ENCODE results near the gene SNX11. TPM values are rescaled to one million over a fixed set of nuclear protein-coding genes. Genes with fewer than 3 reads are reported as not detected.
A peak's percentile ranks its signal among the peaks of the same experiment; 100 is the strongest.

The SNX11 gene
- total RNA-seq, 5 donors from 2014 or later (not counting 1 experiment from before 2014, with no cell fraction given): 10.6 to 20.4 (median 19.5) TPM

DNA sequence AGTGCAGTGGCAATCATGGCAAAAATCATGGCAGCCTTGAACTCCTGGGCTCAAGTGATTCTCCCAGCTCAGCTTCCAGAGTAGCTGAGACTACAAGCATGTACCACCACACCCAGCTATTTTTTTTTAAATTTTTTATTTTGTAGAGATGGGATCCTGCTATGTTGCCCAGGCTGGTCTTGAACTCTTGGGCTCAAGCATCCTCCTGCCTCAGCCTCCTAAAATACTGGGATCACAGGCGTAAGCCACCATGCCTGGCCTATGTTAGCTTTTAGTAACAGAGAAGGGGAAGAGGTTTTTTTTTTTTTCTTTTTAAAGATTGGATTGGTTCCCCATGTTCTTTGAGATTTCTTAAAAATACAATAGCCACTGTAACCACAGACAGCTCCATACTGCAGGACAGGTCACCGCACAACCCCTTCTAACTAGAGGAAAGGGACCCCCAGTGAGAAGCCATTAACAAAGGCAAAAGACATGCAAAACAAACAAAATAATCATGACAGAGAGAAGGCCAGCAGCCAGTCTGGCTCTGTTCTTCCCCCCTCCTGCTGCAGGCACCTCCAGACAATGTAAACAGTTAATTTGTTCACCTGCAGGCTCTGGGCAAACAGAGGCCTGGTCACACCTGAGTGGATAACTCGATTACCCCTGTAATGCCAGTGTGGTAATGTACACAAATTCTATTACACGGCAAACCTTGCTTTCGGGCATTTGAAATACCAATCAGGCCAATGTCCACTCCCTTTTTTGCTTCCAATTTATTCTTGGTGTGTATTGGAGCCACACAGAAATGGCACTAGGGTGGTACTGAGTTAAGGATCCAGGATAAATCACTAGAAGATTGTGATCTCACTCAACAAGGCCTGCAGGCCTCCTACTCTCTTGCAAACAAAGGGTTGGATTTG, 52.9 kb downstream of the SNX11 start:
- DNase-seq: no peak
- Mint-ChIP-seq H3K9me3 (no peaks in the 10 kb centered on the region), H3K27me3 (no peaks in the 10 kb centered on the region), H3K4me3 (no peak overlapping the region), H3K36me3 (peaks cover 34% of the 10 kb centered on the region), H3K27ac (peak overlapping the region in 1 of 2 donors; percentile 34), H3K4me1 (peaks cover 0 to 17% (median 2%) of the 10 kb centered on the region in 3 donors)
- no peak for ATAC-seq (replicated peaks in 1 of 4)
- WGBS (ENCODE audit: insufficient coverage): 78% methylated on average over 1 of the region's 5 CpGs
- Histone ChIP-seq H3K27me3 (replicated peaks in 1 of 2; ENCODE audit: control insufficient read depth in 2 of 2, extremely low read depth in 1 of 2, insufficient read depth in 2 of 2, low read length in 1 of 2) (no peaks in the 10 kb centered on the region), H3K36me3 (ENCODE audit: control insufficient read depth in 2 of 2, extremely low read depth in 1 of 2, insufficient read depth in 1 of 2, low read length in 1 of 2) (peaks cover 9 to 65% of the 10 kb centered on the region in 2 donors), H3K9me3 (no peaks in the 10 kb centered on the region), H3K4me3 (ENCODE audit: control insufficient read depth in 1 of 2, extremely low read depth in 1 of 2, low read length in 1 of 2) (no peak overlapping the region), H3K27ac (ENCODE audit: low read length) (no peak overlapping the region), H3K4me1 (ENCODE audit: control insufficient read depth in 1 of 2, extremely low read depth in 1 of 2, insufficient read depth in 2 of 2, low read length in 2 of 2) (no peaks in the 10 kb centered on the region)
- ChIA-PET CTCF (interaction anchor here in 1 of 2 donors (0.7 kb wide), 1 partner anchor 36 kb away, joined by 3 read pairs; no protein-coding TSS in a partner anchor), POLR2A (no interaction called here)

DNA sequence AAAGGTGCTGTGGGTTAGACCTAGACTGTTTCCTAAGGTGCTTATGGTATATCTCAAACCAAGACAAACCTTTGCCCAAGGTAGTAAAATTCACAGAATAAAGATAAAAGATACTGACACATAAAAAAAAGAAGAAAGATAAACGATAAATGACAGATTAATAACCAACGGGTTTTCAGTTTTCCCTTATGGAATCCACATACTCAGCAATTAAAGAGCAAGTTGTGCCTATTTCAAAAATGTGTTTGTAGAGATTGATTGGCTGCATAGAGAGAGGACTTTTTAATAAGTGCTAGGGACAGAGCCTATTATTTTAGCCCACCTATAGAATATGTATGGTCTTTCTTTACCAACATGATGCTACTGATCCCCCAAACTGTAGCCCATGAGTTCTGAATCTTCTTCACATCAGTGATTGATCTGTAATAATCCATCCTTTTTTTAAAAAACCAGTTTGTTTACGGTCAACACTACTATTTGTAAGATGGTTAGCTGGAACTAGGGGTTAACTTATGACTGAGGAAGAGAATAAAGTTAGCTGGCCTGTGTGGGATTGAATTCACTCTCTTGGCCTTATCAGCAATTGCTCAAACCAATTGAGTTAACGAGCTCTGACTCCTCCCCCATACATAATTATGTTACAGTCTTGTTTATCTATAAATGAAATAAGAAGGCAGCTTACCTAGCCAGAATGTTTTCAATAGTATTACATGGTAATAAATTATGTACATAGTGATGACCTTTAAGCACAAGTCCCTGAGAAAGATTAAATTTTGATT, 53.8 kb downstream of the SNX11 start:
- no peaks in the 10 kb centered on the region for H3K27me3 Mint-ChIP-seq
- peaks cover 8 to 67% of the 10 kb centered on the region in 2 donors for H3K36me3 ChIP-seq (ENCODE audit: control insufficient read depth in 2 of 2, extremely low read depth in 1 of 2, insufficient read depth in 1 of 2, low read length in 1 of 2)
- POLR2A ChIA-PET: no interaction called here
- peaks cover 34% of the 10 kb centered on the region for H3K36me3 Mint-ChIP-seq
- H3K9me3 Mint-ChIP-seq: no peaks in the 10 kb centered on the region
- no peak overlapping the region for H3K4me3 ChIP-seq (ENCODE audit: control insufficient read depth in 1 of 2, extremely low read depth in 1 of 2, low read length in 1 of 2)
- ATAC-seq (replicated peaks in 1 of 4) (no peak), DNase-seq (no peak)
- H3K27ac ChIP-seq (ENCODE audit: low read length): no peak overlapping the region
- no CpG with 5 or more reads among the region's 4 CpGs for WGBS (ENCODE audit: insufficient coverage)
- H3K4me1 Mint-ChIP-seq: peaks cover 2 to 17% (median 2%) of the 10 kb centered on the region in 3 donors
- peak overlapping the region in 1 of 2 donors; percentile 34 for H3K27ac Mint-ChIP-seq
- no peak overlapping the region for H3K4me3 Mint-ChIP-seq
- no peaks in the 10 kb centered on the region for H3K4me1 ChIP-seq (ENCODE audit: control insufficient read depth in 1 of 2, extremely low read depth in 1 of 2, insufficient read depth in 2 of 2, low read length in 2 of 2)
- CTCF ChIA-PET: no interaction called here
- no peaks in the 10 kb centered on the region for H3K9me3 ChIP-seq
- no peaks in the 10 kb centered on the region for H3K27me3 ChIP-seq (replicated peaks in 1 of 2; ENCODE audit: control insufficient read depth in 2 of 2, extremely low read depth in 1 of 2, insufficient read depth in 2 of 2, low read length in 1 of 2)

DNA sequence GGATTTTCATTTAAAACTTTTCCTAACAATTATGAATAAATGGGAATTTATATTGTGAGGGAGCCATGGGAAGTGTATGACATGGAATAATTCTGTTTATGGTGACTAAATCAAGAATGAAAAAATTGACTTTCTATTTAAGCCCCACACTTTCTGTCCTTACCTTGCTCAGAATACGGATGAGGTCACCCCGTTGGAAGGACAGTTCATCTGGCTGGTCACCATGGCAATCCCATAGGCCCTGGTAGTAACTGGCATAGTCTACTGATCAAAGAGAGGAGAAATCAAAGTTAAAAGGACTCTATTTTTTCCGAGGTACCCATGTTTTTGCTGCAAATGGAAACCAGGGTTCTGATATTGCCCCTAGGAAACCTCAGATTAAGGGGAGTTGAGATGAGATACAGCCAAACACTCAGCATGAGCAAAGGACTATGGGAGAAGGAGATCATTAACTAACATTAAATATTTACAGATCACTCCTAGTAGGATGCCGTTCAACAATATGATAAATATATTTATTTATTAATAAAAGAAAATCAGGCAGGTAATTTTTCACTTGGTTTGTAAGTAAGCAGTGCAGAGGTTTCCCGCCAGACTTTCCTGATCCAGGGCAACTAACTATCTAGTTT, 54.9 kb downstream of the SNX11 start:
- Histone ChIP-seq H3K4me3 (ENCODE audit: control insufficient read depth in 1 of 2, extremely low read depth in 1 of 2, low read length in 1 of 2) (no peak overlapping the region), H3K27ac (ENCODE audit: low read length) (no peak overlapping the region), H3K4me1 (ENCODE audit: control insufficient read depth in 1 of 2, extremely low read depth in 1 of 2, insufficient read depth in 2 of 2, low read length in 2 of 2) (no peaks in the 10 kb centered on the region), H3K27me3 (replicated peaks in 1 of 2; ENCODE audit: control insufficient read depth in 2 of 2, extremely low read depth in 1 of 2, insufficient read depth in 2 of 2, low read length in 1 of 2) (no peaks in the 10 kb centered on the region), H3K9me3 (no peaks in the 10 kb centered on the region), H3K36me3 (ENCODE audit: control insufficient read depth in 2 of 2, extremely low read depth in 1 of 2, insufficient read depth in 1 of 2, low read length in 1 of 2) (peaks cover 4 to 64% of the 10 kb centered on the region in 2 donors)
- no peaks in the 10 kb centered on the region for H3K27me3 Mint-ChIP-seq
- DNase-seq: no peak
- H3K4me3 Mint-ChIP-seq: no peak overlapping the region
- no peak for ATAC-seq (replicated peaks in 1 of 4)
- POLR2A ChIA-PET: no interaction called here
- H3K9me3 Mint-ChIP-seq: no peaks in the 10 kb centered on the region
- peaks cover 35% of the 10 kb centered on the region for H3K36me3 Mint-ChIP-seq
- WGBS (ENCODE audit: insufficient coverage): 88% methylated on average over 3 of the region's 5 CpGs
- no peak overlapping the region for H3K27ac Mint-ChIP-seq
- CTCF ChIA-PET: interaction anchor here in 1 of 2 donors (0.5 kb wide), 1 partner anchor 1978 kb away, joined by 7 read pairs; no protein-coding TSS in a partner anchor
- peaks cover 6 to 17% (median 7%) of the 10 kb centered on the region in 3 donors for H3K4me1 Mint-ChIP-seq

DNA sequence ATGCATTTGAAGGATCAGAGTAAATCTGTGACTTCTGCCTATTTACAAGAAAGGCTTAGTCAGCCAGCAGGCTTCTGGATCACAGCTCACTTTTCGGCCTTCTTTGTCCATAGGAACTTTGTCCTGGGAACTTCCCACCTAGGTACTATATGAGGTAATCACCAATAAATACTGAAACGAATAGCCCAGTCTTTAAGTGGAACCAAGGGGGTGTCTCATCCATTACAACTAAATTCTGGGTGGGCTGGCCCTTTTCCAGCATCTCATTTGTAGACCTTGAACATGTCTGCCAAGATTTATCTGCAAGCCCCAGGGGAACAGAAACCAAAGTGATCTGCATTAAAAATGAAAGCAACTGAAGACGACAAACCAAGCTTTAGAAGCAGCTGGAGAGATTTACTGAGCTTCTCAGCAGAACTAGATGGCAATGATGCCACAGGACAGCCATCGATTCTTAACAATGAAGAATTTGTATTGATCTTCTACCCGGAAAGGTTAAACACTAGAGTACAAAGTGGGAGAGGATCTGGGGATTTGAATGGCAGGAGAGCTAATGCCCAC, 55.5 kb downstream of the SNX11 start:
- Mint-ChIP-seq H3K27ac (peak overlapping the region in 1 of 2 donors; percentile 70), H3K27me3 (no peaks in the 10 kb centered on the region), H3K4me3 (no peak overlapping the region), H3K4me1 (peaks cover 7 to 17% (median 9%) of the 10 kb centered on the region in 3 donors), H3K9me3 (no peaks in the 10 kb centered on the region), H3K36me3 (peaks cover 35% of the 10 kb centered on the region)
- no peak overlapping the region for H3K27ac ChIP-seq (ENCODE audit: low read length)
- DNase-seq (no peak), ATAC-seq (replicated peaks in 1 of 4) (no peak)
- H3K4me1 ChIP-seq (ENCODE audit: control insufficient read depth in 1 of 2, extremely low read depth in 1 of 2, insufficient read depth in 2 of 2, low read length in 2 of 2): no peaks in the 10 kb centered on the region
- H3K27me3 ChIP-seq (replicated peaks in 1 of 2; ENCODE audit: control insufficient read depth in 2 of 2, extremely low read depth in 1 of 2, insufficient read depth in 2 of 2, low read length in 1 of 2): no peaks in the 10 kb centered on the region
- no peaks in the 10 kb centered on the region for H3K9me3 ChIP-seq
- ChIA-PET POLR2A (no interaction called here), CTCF (no interaction called here)
- H3K4me3 ChIP-seq (ENCODE audit: control insufficient read depth in 1 of 2, extremely low read depth in 1 of 2, low read length in 1 of 2): no peak overlapping the region
- H3K36me3 ChIP-seq (ENCODE audit: control insufficient read depth in 2 of 2, extremely low read depth in 1 of 2, insufficient read depth in 1 of 2, low read length in 1 of 2): peaks cover 4 to 70% of the 10 kb centered on the region in 2 donors
- WGBS (ENCODE audit: insufficient coverage): 64% methylated on average over 4 of the region's 5 CpGs

DNA sequence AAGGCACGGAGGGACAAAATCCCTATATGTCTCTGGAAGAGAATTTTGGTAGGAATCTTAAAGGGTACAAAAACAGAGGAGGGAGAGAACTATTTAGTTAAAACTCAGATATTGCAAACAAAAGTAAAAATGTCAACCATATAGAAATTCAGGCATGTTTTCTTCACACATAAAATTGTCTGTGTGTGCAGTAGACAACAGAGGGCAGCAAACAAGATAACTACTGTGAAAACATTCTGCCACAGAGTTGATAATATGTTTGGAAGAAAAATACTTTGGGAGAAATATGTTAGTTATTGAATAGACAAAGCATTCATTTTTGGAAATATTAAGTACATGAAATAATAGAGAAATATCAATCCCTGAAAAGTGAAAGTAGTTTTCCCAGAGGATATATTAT, 56.2 kb downstream of the SNX11 start:
- WGBS (ENCODE audit: insufficient coverage): no CpG with 5 or more reads among the region's 1 CpG
- no peaks in the 10 kb centered on the region for H3K27me3 Mint-ChIP-seq
- no peaks in the 10 kb centered on the region for H3K9me3 Mint-ChIP-seq
- peaks cover 7 to 17% (median 9%) of the 10 kb centered on the region in 3 donors for H3K4me1 Mint-ChIP-seq
- ATAC-seq (replicated peaks in 1 of 4) (no peak), DNase-seq (no peak)
- H3K4me1 ChIP-seq (ENCODE audit: control insufficient read depth in 1 of 2, extremely low read depth in 1 of 2, insufficient read depth in 2 of 2, low read length in 2 of 2): no peaks in the 10 kb centered on the region
- no peak overlapping the region for H3K4me3 Mint-ChIP-seq
- no peaks in the 10 kb centered on the region for H3K27me3 ChIP-seq (replicated peaks in 1 of 2; ENCODE audit: control insufficient read depth in 2 of 2, extremely low read depth in 1 of 2, insufficient read depth in 2 of 2, low read length in 1 of 2)
- no peak overlapping the region for H3K4me3 ChIP-seq (ENCODE audit: control insufficient read depth in 1 of 2, extremely low read depth in 1 of 2, low read length in 1 of 2)
- no peak overlapping the region for H3K27ac ChIP-seq (ENCODE audit: low read length)
- CTCF ChIA-PET: no interaction called here
- H3K27ac Mint-ChIP-seq: peak overlapping the region in 1 of 2 donors; percentile 58
- no peaks in the 10 kb centered on the region for H3K9me3 ChIP-seq
- POLR2A ChIA-PET: no interaction called here
- peaks cover 4 to 73% of the 10 kb centered on the region in 2 donors for H3K36me3 ChIP-seq (ENCODE audit: control insufficient read depth in 2 of 2, extremely low read depth in 1 of 2, insufficient read depth in 1 of 2, low read length in 1 of 2)
- peaks cover 35% of the 10 kb centered on the region for H3K36me3 Mint-ChIP-seq

DNA sequence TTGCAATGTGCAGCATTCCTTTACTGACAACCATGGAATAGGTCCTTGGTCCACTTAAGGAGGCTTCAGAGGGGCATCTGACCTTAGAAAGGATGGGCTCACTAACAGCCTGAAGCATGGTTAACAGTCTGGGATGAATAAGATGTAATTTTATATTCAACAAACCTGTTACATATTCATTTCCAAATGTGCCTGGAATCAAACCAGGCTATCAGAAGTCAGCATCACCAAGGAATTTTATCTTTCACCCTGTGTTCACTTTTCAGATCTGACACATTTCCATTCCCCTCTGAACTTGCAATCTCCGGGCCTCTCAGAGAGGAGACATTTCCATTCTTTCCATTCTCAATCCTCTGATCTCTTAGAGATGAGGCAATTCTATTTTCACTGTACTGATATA, 62.4 kb downstream of the SNX11 start:
- CTCF ChIA-PET: no interaction called here
- Histone ChIP-seq H3K27me3 (replicated peaks in 1 of 2; ENCODE audit: control insufficient read depth in 2 of 2, extremely low read depth in 1 of 2, insufficient read depth in 2 of 2, low read length in 1 of 2) (no peaks in the 10 kb centered on the region), H3K36me3 (ENCODE audit: control insufficient read depth in 2 of 2, extremely low read depth in 1 of 2, insufficient read depth in 1 of 2, low read length in 1 of 2) (peaks cover 8 to 55% of the 10 kb centered on the region in 2 donors), H3K9me3 (no peaks in the 10 kb centered on the region), H3K4me1 (ENCODE audit: control insufficient read depth in 1 of 2, extremely low read depth in 1 of 2, insufficient read depth in 2 of 2, low read length in 2 of 2) (peaks cover 5% of the 10 kb centered on the region in 2 experiments), H3K27ac (ENCODE audit: low read length) (no peak overlapping the region), H3K4me3 (ENCODE audit: control insufficient read depth in 1 of 2, extremely low read depth in 1 of 2, low read length in 1 of 2) (no peak overlapping the region)
- Mint-ChIP-seq H3K27me3 (no peaks in the 10 kb centered on the region), H3K4me1 (peaks cover 23 to 28% (median 23%) of the 10 kb centered on the region in 3 donors), H3K9me3 (no peaks in the 10 kb centered on the region), H3K36me3 (peaks cover 27% of the 10 kb centered on the region), H3K4me3 (no peak overlapping the region), H3K27ac (no peak overlapping the region)
- POLR2A ChIA-PET: no interaction called here
- DNase-seq (no peak), ATAC-seq (replicated peaks in 1 of 4) (no peak)
- no CpG with 5 or more reads among the region's 1 CpG for WGBS (ENCODE audit: insufficient coverage)

Measured in T-cell (primary cell).